Measurements from ENCODE around the gene ST3GAL5. TPM values are rescaled to one million over a fixed set of nuclear protein-coding genes. Genes with fewer than 3 reads are reported as not detected.

ST3GAL5 gene
- total RNA-seq, 4 donors from 2014 or later = 139 to 199 (median 156) TPM

GRCh38 chr2:85865539-85866164 is 23.1 kb downstream of the ST3GAL5 start:
- Histone ChIP-seq H3K4me1 (peaks cover 6 to 7% of the 10 kb centered on the region in 2 donors), H3K27me3 (no peaks in the 10 kb centered on the region), H3K9me3 (no peaks in the 10 kb centered on the region), H3K4me3 (replicated peaks in 1 of 3) (no peak overlapping the region), H3K27ac (peak overlapping the region in 1 of 3 donors; percentile 7), H3K36me3 (peaks cover 6 to 11% of the 10 kb centered on the region in 2 donors)
- TF ChIP-seq CTCF (IDR thresholded peaks at IDR 0.05) (no peak), POLR2A (IDR thresholded peaks at IDR 0.05) (no peak)
- DNase-seq = no peak
- 87 to 96% methylated on average over 6 of the region's 6 CpGs for WGBS, 2 donors
- intact Hi-C loops (cut with DNase I) = no loop called here

- TF ChIP-seq POLR2A (IDR thresholded peaks at IDR 0.05) (no peak), CTCF (IDR thresholded peaks at IDR 0.05) (no peak)
- H3K27me3 ChIP-seq = no peaks in the 10 kb centered on the region
- intact Hi-C loops (cut with DNase I) = no loop called here
- no peak for DNase-seq
- 97 to 99% methylated on average over 2 of the region's 2 CpGs for WGBS, 2 donors
- no peak overlapping the region for H3K4me3 ChIP-seq (replicated peaks in 1 of 3)
- H3K27ac ChIP-seq = no peak overlapping the region
- peaks cover 7 to 11% of the 10 kb centered on the region in 2 donors for H3K4me1 ChIP-seq
- H3K36me3 ChIP-seq = peaks cover 6 to 14% of the 10 kb centered on the region in 2 donors
- no peaks in the 10 kb centered on the region for H3K9me3 ChIP-seq
Measured at GRCh38 chr2:85864654-85865053, 24.1 kb downstream of the ST3GAL5 start.

- DNase-seq = no peak
- no peak for TF ChIP-seq POLR2A (IDR thresholded peaks at IDR 0.05)
- TF ChIP-seq CTCF (IDR thresholded peaks at IDR 0.05) = no peak
- intact Hi-C loops (cut with DNase I) = no loop called here
- 73 to 84% methylated on average over 5 of the region's 5 CpGs for WGBS, 2 donors
- Histone ChIP-seq H3K36me3 (peaks cover 11 to 16% of the 10 kb centered on the region in 2 donors), H3K9me3 (no peaks in the 10 kb centered on the region), H3K4me1 (peaks cover 17 to 24% of the 10 kb centered on the region in 2 donors), H3K27ac (peak overlapping the region in 1 of 3 donors; percentile 31), H3K27me3 (no peaks in the 10 kb centered on the region), H3K4me3 (replicated peaks in 1 of 3) (no peak overlapping the region)
Measured at GRCh38 chr2:85862426-85862825, 26.4 kb downstream of the ST3GAL5 start.

GRCh38 chr2:85861650-85862049 is 27.1 kb downstream of the ST3GAL5 start:
- H3K4me3 ChIP-seq (replicated peaks in 1 of 3) = no peak overlapping the region
- TF ChIP-seq CTCF (IDR thresholded peaks at IDR 0.05) = no peak
- TF ChIP-seq POLR2A (IDR thresholded peaks at IDR 0.05) = no peak
- H3K4me1 ChIP-seq = peaks cover 17 to 24% of the 10 kb centered on the region in 2 donors
- peak overlapping the region in 1 of 3 donors; percentile 31 for H3K27ac ChIP-seq
- peaks cover 11 to 16% of the 10 kb centered on the region in 2 donors for H3K36me3 ChIP-seq
- no peaks in the 10 kb centered on the region for H3K27me3 ChIP-seq
- H3K9me3 ChIP-seq = no peaks in the 10 kb centered on the region
- no peak for DNase-seq
- intact Hi-C loops (cut with DNase I) = no loop called here
- 56 to 68% methylated on average over 5 of the region's 5 CpGs for WGBS, 2 donors

GRCh38 chr2:85861180-85861579 is 27.6 kb downstream of the ST3GAL5 start:
- 65 to 67% methylated on average over 1 of the region's 1 CpG for WGBS, 2 donors
- Histone ChIP-seq H3K27me3 (no peaks in the 10 kb centered on the region), H3K9me3 (no peaks in the 10 kb centered on the region), H3K36me3 (peaks cover 11 to 18% of the 10 kb centered on the region in 2 donors), H3K4me1 (peaks cover 13 to 24% of the 10 kb centered on the region in 2 donors), H3K27ac (peak overlapping the region in 1 of 3 donors; percentile 72), H3K4me3 (replicated peaks in 1 of 3) (no peak overlapping the region)
- TF ChIP-seq POLR2A (IDR thresholded peaks at IDR 0.05) = no peak
- no peak for TF ChIP-seq CTCF (IDR thresholded peaks at IDR 0.05)
- DNase-seq = no peak
- intact Hi-C loops (cut with DNase I) = no loop called here
